Measurements from ENCODE around the gene PDZD11. TPM values are rescaled to one million over a fixed set of nuclear protein-coding genes. Genes with fewer than 3 reads are reported as not detected.

PDZD11 gene
- polyA plus RNA-seq, 1 donor from 2014 or later, result 64.7 TPM

DNA sequence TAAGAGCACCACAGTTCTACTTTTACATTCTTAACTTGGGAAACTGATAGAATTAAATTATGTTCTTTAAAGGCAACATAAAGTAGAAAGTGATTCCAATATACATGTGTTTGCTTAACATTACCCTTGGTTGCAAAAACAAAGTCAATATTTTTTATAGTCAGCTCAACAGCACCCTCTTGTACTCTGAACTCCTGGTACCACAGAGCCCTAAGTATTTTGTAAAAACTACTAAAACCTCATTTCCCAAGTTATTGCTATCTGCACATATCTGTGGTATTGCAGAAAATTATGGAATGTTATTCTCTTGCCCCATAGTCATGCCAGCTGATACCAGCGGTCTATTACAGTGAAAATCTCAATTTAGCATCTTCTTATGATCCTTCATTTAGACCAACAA, 3.1 kb upstream of the PDZD11 start:
- TF ChIP-seq, protein P1, sequence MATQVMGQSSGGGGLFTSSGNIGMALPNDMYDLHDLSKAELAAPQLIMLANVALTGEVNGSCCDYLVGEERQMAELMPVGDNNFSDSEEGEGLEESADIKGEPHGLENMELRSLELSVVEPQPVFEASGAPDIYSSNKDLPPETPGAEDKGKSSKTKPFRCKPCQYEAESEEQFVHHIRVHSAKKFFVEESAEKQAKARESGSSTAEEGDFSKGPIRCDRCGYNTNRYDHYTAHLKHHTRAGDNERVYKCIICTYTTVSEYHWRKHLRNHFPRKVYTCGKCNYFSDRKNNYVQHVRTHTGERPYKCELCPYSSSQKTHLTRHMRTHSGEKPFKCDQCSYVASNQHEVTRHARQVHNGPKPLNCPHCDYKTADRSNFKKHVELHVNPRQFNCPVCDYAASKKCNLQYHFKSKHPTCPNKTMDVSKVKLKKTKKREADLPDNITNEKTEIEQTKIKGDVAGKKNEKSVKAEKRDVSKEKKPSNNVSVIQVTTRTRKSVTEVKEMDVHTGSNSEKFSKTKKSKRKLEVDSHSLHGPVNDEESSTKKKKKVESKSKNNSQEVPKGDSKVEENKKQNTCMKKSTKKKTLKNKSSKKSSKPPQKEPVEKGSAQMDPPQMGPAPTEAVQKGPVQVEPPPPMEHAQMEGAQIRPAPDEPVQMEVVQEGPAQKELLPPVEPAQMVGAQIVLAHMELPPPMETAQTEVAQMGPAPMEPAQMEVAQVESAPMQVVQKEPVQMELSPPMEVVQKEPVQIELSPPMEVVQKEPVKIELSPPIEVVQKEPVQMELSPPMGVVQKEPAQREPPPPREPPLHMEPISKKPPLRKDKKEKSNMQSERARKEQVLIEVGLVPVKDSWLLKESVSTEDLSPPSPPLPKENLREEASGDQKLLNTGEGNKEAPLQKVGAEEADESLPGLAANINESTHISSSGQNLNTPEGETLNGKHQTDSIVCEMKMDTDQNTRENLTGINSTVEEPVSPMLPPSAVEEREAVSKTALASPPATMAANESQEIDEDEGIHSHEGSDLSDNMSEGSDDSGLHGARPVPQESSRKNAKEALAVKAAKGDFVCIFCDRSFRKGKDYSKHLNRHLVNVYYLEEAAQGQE (IDR thresholded peaks at IDR 0.05; ENCODE audit: borderline replicate concordance), result no peak
- TF ChIP-seq RAD21 (conservative IDR thresholded peaks at IDR 0.05) (no peak), TAF1 (IDR thresholded peaks at IDR 0.05; ENCODE audit: low read depth) (no peak), EP300 (conservative IDR thresholded peaks at IDR 0.05; ENCODE audit: poor library complexity, severe bottlenecking) (no peak), SMC3 (conservative IDR thresholded peaks at IDR 0.05; ENCODE audit: poor library complexity) (no peak), MXI1 (conservative IDR thresholded peaks at IDR 0.05; ENCODE audit: poor library complexity, severe bottlenecking) (no peak), EZH2 (IDR thresholded peaks at IDR 0.05; ENCODE audit: borderline replicate concordance, insufficient read depth, low read length, poor library complexity, severe bottlenecking) (no peak)
- Histone ChIP-seq H3K79me2 (replicated peaks; ENCODE audit: insufficient read depth, low read length) (peaks cover 15% of the 10 kb centered on the region), H3F3A (ENCODE audit: insufficient read depth, low read length, poor library complexity, severe bottlenecking) (no peaks in the 10 kb centered on the region), H3K4me3 (ENCODE audit: low read length) (no peak overlapping the region), H3K27ac (ENCODE audit: low read length) (no peak overlapping the region), H3K9me2 (ENCODE audit: insufficient read depth, low read length) (no peaks in the 10 kb centered on the region), H3K9ac (ENCODE audit: low read length) (no peak overlapping the region), H3K4me2 (ENCODE audit: low read length) (no peak overlapping the region), H2AFZ (ENCODE audit: low read depth, low read length) (no peak overlapping the region), H3K27me3 (ENCODE audit: insufficient read depth, low read depth, low read length) (no peaks in the 10 kb centered on the region), H3K9me3 (ENCODE audit: low read length) (no peaks in the 10 kb centered on the region), H4K20me1 (ENCODE audit: insufficient read depth) (no peaks in the 10 kb centered on the region), H3K36me3 (ENCODE audit: insufficient read depth, low read length) (no peaks in the 10 kb centered on the region)

- no peaks in the 10 kb centered on the region for H3F3A ChIP-seq (ENCODE audit: insufficient read depth, low read length, poor library complexity, severe bottlenecking)
- peak overlapping the region; percentile 21 for H2AFZ ChIP-seq (ENCODE audit: low read depth, low read length)
- H4K20me1 ChIP-seq (ENCODE audit: insufficient read depth), result no peaks in the 10 kb centered on the region
- no peaks in the 10 kb centered on the region for H3K9me2 ChIP-seq (ENCODE audit: insufficient read depth, low read length)
- H3K4me3 ChIP-seq (ENCODE audit: low read length), result peak overlapping the region; percentile 73
- TF ChIP-seq, protein P1 (IDR thresholded peaks at IDR 0.05; ENCODE audit: borderline replicate concordance), result no peak
- TF ChIP-seq RAD21 (conservative IDR thresholded peaks at IDR 0.05) (no peak), MXI1 (conservative IDR thresholded peaks at IDR 0.05; ENCODE audit: poor library complexity, severe bottlenecking) (no peak), SMC3 (conservative IDR thresholded peaks at IDR 0.05; ENCODE audit: poor library complexity) (no peak)
- H3K9ac ChIP-seq (ENCODE audit: low read length), result peak overlapping the region; percentile 65
- peaks cover 15% of the 10 kb centered on the region for H3K79me2 ChIP-seq (replicated peaks; ENCODE audit: insufficient read depth, low read length)
- H3K27me3 ChIP-seq (ENCODE audit: insufficient read depth, low read depth, low read length), result no peaks in the 10 kb centered on the region
- H3K27ac ChIP-seq (ENCODE audit: low read length), result no peak overlapping the region
- H3K9me3 ChIP-seq (ENCODE audit: low read length), result no peaks in the 10 kb centered on the region
- peak overlapping the region; percentile 44 for H3K4me2 ChIP-seq (ENCODE audit: low read length)
- no peaks in the 10 kb centered on the region for H3K36me3 ChIP-seq (ENCODE audit: insufficient read depth, low read length)
These were observed 447 bp downstream of the PDZD11 start for GRCh38 chrX:70289168-70289792.
